ENCODE measurements around the gene MRPL41. TPM values are rescaled to one million over a fixed set of nuclear protein-coding genes. Genes with fewer than 3 reads are reported as not detected.

Gene MRPL41
- total RNA-seq, 1 donor from 2014 or later = 10.3 TPM

DNA sequence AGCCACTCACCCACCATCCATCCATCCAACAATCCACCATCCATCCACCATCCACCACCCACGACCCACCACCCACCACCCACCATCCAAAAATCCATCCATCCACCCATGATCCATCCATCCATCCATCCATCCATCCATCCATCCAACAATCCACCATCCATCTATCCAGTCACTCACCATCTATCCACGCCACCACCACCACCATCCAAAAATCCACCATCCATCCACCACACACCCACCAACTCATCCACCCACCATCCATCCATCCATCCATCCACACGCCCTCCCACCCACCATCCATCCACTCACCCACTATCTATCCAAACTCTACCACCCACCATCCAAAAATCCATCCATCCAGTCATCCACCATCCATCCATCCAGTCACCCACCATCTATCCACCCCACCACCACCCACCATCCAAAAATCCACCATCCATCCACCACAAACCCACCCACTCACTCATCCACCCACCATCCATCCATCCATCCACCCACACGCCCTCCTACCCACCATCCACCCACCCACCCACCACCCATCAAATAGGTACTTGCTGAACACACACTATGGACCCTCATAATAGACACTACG lies 18.0 kb downstream of the MRPL41 start:
- no peaks in the 10 kb centered on the region for H3K27me3 ChIP-seq
- H3F3A ChIP-seq (ENCODE audit: low read depth) = no peaks in the 10 kb centered on the region
- no peaks in the 10 kb centered on the region for H3K36me3 ChIP-seq
- no peak for DNase-seq (ENCODE audit: low spot score)
- no peaks in the 10 kb centered on the region for H3K4me1 Mint-ChIP-seq
- no peak overlapping the region for H3K4me3 Mint-ChIP-seq
- no peaks in the 10 kb centered on the region for H4K20me1 ChIP-seq (ENCODE audit: low read depth)
- TF ChIP-seq EZH2 (IDR thresholded peaks at IDR 0.05) = no peak
- TF ChIP-seq, protein P1, sequence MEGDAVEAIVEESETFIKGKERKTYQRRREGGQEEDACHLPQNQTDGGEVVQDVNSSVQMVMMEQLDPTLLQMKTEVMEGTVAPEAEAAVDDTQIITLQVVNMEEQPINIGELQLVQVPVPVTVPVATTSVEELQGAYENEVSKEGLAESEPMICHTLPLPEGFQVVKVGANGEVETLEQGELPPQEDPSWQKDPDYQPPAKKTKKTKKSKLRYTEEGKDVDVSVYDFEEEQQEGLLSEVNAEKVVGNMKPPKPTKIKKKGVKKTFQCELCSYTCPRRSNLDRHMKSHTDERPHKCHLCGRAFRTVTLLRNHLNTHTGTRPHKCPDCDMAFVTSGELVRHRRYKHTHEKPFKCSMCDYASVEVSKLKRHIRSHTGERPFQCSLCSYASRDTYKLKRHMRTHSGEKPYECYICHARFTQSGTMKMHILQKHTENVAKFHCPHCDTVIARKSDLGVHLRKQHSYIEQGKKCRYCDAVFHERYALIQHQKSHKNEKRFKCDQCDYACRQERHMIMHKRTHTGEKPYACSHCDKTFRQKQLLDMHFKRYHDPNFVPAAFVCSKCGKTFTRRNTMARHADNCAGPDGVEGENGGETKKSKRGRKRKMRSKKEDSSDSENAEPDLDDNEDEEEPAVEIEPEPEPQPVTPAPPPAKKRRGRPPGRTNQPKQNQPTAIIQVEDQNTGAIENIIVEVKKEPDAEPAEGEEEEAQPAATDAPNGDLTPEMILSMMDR (IDR thresholded peaks at IDR 0.05) = no peak
- no peak for TF ChIP-seq EZH2phosphoT487 (IDR thresholded peaks at IDR 0.05)
- no peak overlapping the region for H2AFZ ChIP-seq (replicated peaks)
- H3K4me3 ChIP-seq = no peak overlapping the region
- no peak overlapping the region for H3K4me2 ChIP-seq
- no peak overlapping the region for H3K9ac ChIP-seq
- no peak overlapping the region for H3K27ac ChIP-seq
- peaks cover 5% of the 10 kb centered on the region for H3K27me3 Mint-ChIP-seq (ENCODE audit: insufficient read depth, low read depth)
- H3K9me3 Mint-ChIP-seq = no peaks in the 10 kb centered on the region
- H3K36me3 Mint-ChIP-seq = peaks cover 21% of the 10 kb centered on the region
- no peaks in the 10 kb centered on the region for H3K4me1 ChIP-seq
- no peaks in the 10 kb centered on the region for H3K9me3 ChIP-seq (ENCODE audit: low read depth)
- no peaks in the 10 kb centered on the region for H3K79me2 ChIP-seq (ENCODE audit: low read depth)
- H3K27ac Mint-ChIP-seq = no peak overlapping the region

DNA sequence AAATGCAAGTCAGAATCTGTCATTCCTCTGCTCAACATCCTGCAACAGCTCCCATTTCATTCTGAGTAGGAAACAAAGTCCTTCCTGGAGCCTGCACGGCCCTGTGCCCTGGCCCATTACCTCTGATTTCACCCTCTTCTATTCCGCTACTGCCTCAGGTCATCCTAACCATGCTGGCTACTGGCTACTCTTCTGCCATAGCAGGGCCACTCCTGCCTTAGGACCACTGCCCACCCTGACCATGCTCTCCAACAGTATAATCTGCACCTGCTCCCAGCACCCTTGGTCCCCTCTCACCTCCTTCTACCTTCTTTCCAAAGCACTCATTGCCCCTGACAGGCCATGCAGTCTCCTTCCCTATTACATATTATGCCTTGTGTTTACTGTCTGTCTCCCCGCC lies 18.9 kb downstream of the MRPL41 start:
- H3K4me3 Mint-ChIP-seq = no peak overlapping the region
- Histone ChIP-seq H2AFZ (replicated peaks) (no peak overlapping the region), H4K20me1 (ENCODE audit: low read depth) (peaks cover 2% of the 10 kb centered on the region), H3K4me3 (no peak overlapping the region), H3K9me3 (ENCODE audit: low read depth) (no peaks in the 10 kb centered on the region), H3K4me1 (no peaks in the 10 kb centered on the region), H3F3A (ENCODE audit: low read depth) (no peaks in the 10 kb centered on the region), H3K27ac (no peak overlapping the region), H3K36me3 (no peaks in the 10 kb centered on the region), H3K9ac (no peak overlapping the region), H3K27me3 (no peaks in the 10 kb centered on the region), H3K4me2 (no peak overlapping the region), H3K79me2 (ENCODE audit: low read depth) (peaks cover 4% of the 10 kb centered on the region)
- peaks cover 28% of the 10 kb centered on the region for H3K36me3 Mint-ChIP-seq
- peaks cover 5% of the 10 kb centered on the region for H3K27me3 Mint-ChIP-seq (ENCODE audit: insufficient read depth, low read depth)
- no peak overlapping the region for H3K27ac Mint-ChIP-seq
- H3K4me1 Mint-ChIP-seq = no peaks in the 10 kb centered on the region
- H3K9me3 Mint-ChIP-seq = no peaks in the 10 kb centered on the region
- TF ChIP-seq EZH2phosphoT487 (IDR thresholded peaks at IDR 0.05) (no peak), EZH2 (IDR thresholded peaks at IDR 0.05) (no peak)
- TF ChIP-seq, protein P1 (IDR thresholded peaks at IDR 0.05) = no peak
- DNase-seq (ENCODE audit: low spot score) = no peak

DNA sequence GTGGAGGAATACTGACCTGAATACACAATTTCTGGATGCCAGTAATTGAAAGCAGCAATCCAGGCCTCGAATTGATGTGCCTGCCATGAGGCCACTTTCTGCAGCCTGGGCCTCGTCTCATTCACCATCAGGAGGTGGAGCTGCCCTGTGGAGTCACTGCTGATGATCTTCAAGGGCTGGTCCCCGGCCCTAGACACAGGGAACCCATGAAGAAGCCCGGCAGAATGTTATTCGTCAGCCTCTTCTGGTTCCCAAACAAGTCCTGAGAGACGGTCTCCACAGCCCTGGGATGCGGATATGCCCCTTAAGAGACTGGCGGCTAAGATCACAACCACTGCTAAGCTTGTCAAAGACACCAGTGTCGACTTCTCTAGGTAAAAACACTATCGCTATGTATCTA lies 22.5 kb downstream of the MRPL41 start:
- DNase-seq (ENCODE audit: low spot score) = no peak
- H3K9me3 ChIP-seq (ENCODE audit: low read depth) = no peaks in the 10 kb centered on the region
- no peak overlapping the region for H3K27ac Mint-ChIP-seq
- peaks cover 8% of the 10 kb centered on the region for H3K27me3 Mint-ChIP-seq (ENCODE audit: insufficient read depth, low read depth)
- no peaks in the 10 kb centered on the region for H3K27me3 ChIP-seq
- peaks cover 31% of the 10 kb centered on the region for H3K36me3 Mint-ChIP-seq
- no peak overlapping the region for H3K9ac ChIP-seq
- no peaks in the 10 kb centered on the region for H3K36me3 ChIP-seq
- H3K4me3 ChIP-seq = no peak overlapping the region
- H2AFZ ChIP-seq (replicated peaks) = no peak overlapping the region
- TF ChIP-seq EZH2phosphoT487 (IDR thresholded peaks at IDR 0.05) (no peak), EZH2 (IDR thresholded peaks at IDR 0.05) (no peak)
- TF ChIP-seq, protein P1 (IDR thresholded peaks at IDR 0.05) = no peak
- no peaks in the 10 kb centered on the region for H3K9me3 Mint-ChIP-seq
- H3K4me2 ChIP-seq = no peak overlapping the region
- peaks cover 34% of the 10 kb centered on the region for H3K79me2 ChIP-seq (ENCODE audit: low read depth)
- no peak overlapping the region for H3K27ac ChIP-seq
- H3K4me1 Mint-ChIP-seq = peaks cover 21% of the 10 kb centered on the region
- peaks cover 4% of the 10 kb centered on the region for H3F3A ChIP-seq (ENCODE audit: low read depth)
- no peak overlapping the region for H3K4me3 Mint-ChIP-seq
- H4K20me1 ChIP-seq (ENCODE audit: low read depth) = peaks cover 28% of the 10 kb centered on the region
- H3K4me1 ChIP-seq = peaks cover 14% of the 10 kb centered on the region

Measured in neural progenitor cell (in vitro differentiated cells).